Fibroblast of lung (primary cell): ENCODE data around the gene DMGDH. TPM values are rescaled to one million over a fixed set of nuclear protein-coding genes. Genes with fewer than 3 reads are reported as not detected.

Experiments used
- DNase-seq, 2 donors: peaks; one replicate each; pipeline versions ENCODE4 v3.0.0 to v3.0.0-alpha.2; 2010; ENCODE audit warnings: low read depth in 2 of 2
- H2AFZ ChIP-seq: 2 replicates; pipeline ENCODE4 v1.5.1; 2012; ENCODE audit warnings: low read length, control low read depth, inconsistent platforms
- H3K27ac ChIP-seq: 2 replicates; pipeline ENCODE4 v1.5.1; 2011; ENCODE audit warnings: low read length, control low read depth; ENCODE audit not compliant: insufficient read depth
- H3K27me3 ChIP-seq: 2 replicates; pipeline ENCODE4 v1.5.1; 2011; ENCODE audit warnings: mild to moderate bottlenecking, low read length; ENCODE audit not compliant: control insufficient read depth, insufficient read depth
- H3K36me3 ChIP-seq: 2 replicates; pipeline ENCODE4 v1.5.1; 2011; ENCODE audit warnings: low read length; ENCODE audit not compliant: control insufficient read depth, insufficient read depth
- H3K4me1 ChIP-seq: 2 replicates; pipeline ENCODE4 v1.5.1; 2011; ENCODE audit warnings: low read length; ENCODE audit not compliant: control insufficient read depth, insufficient read depth; ENCODE audit errors: extremely low read depth
- H3K4me2 ChIP-seq: 2 replicates; pipeline ENCODE4 v1.5.1; 2011; ENCODE audit warnings: low read length, control low read depth; ENCODE audit not compliant: insufficient read depth; ENCODE audit errors: extremely low read depth
- H3K4me3 ChIP-seq, 4 experiments: fragments of 200-600 bp in 1 of 4; sonication (generic) in 1 of 4; replicated peaks in 1 of 4; 2 replicates each; pipeline ENCODE4 v1.5.1; 2011 to 2016; ENCODE audit warnings: low read length in 4 of 4, low read depth in 3 of 4, mild to moderate bottlenecking in 3 of 4, control low read depth in 2 of 4, inconsistent platforms in 1 of 4, mixed read lengths in 1 of 4; ENCODE audit not compliant: insufficient read depth in 1 of 4; ENCODE audit errors: control extremely low read depth in 1 of 4
- H3K79me2 ChIP-seq: 2 replicates; pipeline ENCODE4 v1.5.1; 2012; ENCODE audit warnings: mild to moderate bottlenecking, low read length, inconsistent platforms; ENCODE audit not compliant: control insufficient read depth, insufficient read depth
- H3K9ac ChIP-seq: 2 replicates; pipeline ENCODE4 v1.5.1; 2011; ENCODE audit warnings: mild to moderate bottlenecking, low read length, control low read depth; ENCODE audit not compliant: insufficient read depth
- H3K9me3 ChIP-seq: 2 replicates; pipeline ENCODE4 v1.5.1; 2012; ENCODE audit warnings: low read depth, low read length; ENCODE audit not compliant: control insufficient read depth, insufficient read depth
- H4K20me1 ChIP-seq: 2 replicates; pipeline ENCODE4 v1.5.1; 2011; ENCODE audit warnings: low read length; ENCODE audit not compliant: control insufficient read depth, insufficient read depth; ENCODE audit errors: extremely low read depth
- EZH2 ChIP-seq: IDR thresholded peaks from 2 replicates; pipeline ENCODE4 v1.5.1; 2012; ENCODE audit warnings: low read length, control low read depth, mild to moderate bottlenecking; ENCODE audit errors: missing control alignments
- polyA plus RNA-seq, 2 donors: library from polyadenylated mRNA; depleted of rRNA in 1 of 2; stranded (reverse) in 1 of 2; unstranded in 1 of 2; fragments of >200 nt; gene quantifications; 2 replicates each; pipeline ENCODE4 v1.2.1, GENCODE V29; 2011 to 2012; ENCODE audit warnings: missing spikeins in 1 of 2
- total RNA-seq: library from RNA; depleted of rRNA; stranded (reverse); fragments of >200 nt; gene quantifications from 2 replicates; pipeline ENCODE4 v1.2.1, GENCODE V29; 2014
- TF ChIP-seq, protein P1 (sequence below), 2 donors: IDR thresholded peaks in 1 of 2; conservative IDR thresholded peaks in 1 of 2; 1 replicate in 1 of 2; 2 replicates in 1 of 2; pipeline ENCODE4 v1.5.1; 2011 to 2012; ENCODE audit warnings: low read length in 2 of 2, control low read depth in 1 of 2, inconsistent platforms in 1 of 2, low read depth in 1 of 2, mild to moderate bottlenecking in 1 of 2

The DMGDH gene
- total and polyA plus RNA-seq, 2 donors (not counting 1 experiment from before 2014, with no cell fraction given): 0.89 to 7.9 TPM

GRCh38 chr5:79031485-79031867, 38.0 kb downstream of the DMGDH start:
- no peak overlapping the region for H3K27ac ChIP-seq
- no peak overlapping the region for H3K9ac ChIP-seq
- no peaks in the 10 kb centered on the region for H3K36me3 ChIP-seq
- H3K4me2 ChIP-seq: no peak overlapping the region
- TF ChIP-seq EZH2: no peak
- TF ChIP-seq, protein P1, sequence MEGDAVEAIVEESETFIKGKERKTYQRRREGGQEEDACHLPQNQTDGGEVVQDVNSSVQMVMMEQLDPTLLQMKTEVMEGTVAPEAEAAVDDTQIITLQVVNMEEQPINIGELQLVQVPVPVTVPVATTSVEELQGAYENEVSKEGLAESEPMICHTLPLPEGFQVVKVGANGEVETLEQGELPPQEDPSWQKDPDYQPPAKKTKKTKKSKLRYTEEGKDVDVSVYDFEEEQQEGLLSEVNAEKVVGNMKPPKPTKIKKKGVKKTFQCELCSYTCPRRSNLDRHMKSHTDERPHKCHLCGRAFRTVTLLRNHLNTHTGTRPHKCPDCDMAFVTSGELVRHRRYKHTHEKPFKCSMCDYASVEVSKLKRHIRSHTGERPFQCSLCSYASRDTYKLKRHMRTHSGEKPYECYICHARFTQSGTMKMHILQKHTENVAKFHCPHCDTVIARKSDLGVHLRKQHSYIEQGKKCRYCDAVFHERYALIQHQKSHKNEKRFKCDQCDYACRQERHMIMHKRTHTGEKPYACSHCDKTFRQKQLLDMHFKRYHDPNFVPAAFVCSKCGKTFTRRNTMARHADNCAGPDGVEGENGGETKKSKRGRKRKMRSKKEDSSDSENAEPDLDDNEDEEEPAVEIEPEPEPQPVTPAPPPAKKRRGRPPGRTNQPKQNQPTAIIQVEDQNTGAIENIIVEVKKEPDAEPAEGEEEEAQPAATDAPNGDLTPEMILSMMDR (conservative IDR thresholded peaks at IDR 0.05 in 1 of 2, IDR thresholded peaks at IDR 0.05 in 1 of 2; ENCODE audit: low read depth in 1 of 2, low read length in 2 of 2): no peak
- no peaks in the 10 kb centered on the region for H4K20me1 ChIP-seq
- no peaks in the 10 kb centered on the region for H3K27me3 ChIP-seq
- DNase-seq: no peak
- no peaks in the 10 kb centered on the region for H3K4me1 ChIP-seq
- H3K4me3 ChIP-seq: no peak overlapping the region
- no peaks in the 10 kb centered on the region for H3K79me2 ChIP-seq
- H3K9me3 ChIP-seq: no peaks in the 10 kb centered on the region
- H2AFZ ChIP-seq: no peak overlapping the region

DNA sequence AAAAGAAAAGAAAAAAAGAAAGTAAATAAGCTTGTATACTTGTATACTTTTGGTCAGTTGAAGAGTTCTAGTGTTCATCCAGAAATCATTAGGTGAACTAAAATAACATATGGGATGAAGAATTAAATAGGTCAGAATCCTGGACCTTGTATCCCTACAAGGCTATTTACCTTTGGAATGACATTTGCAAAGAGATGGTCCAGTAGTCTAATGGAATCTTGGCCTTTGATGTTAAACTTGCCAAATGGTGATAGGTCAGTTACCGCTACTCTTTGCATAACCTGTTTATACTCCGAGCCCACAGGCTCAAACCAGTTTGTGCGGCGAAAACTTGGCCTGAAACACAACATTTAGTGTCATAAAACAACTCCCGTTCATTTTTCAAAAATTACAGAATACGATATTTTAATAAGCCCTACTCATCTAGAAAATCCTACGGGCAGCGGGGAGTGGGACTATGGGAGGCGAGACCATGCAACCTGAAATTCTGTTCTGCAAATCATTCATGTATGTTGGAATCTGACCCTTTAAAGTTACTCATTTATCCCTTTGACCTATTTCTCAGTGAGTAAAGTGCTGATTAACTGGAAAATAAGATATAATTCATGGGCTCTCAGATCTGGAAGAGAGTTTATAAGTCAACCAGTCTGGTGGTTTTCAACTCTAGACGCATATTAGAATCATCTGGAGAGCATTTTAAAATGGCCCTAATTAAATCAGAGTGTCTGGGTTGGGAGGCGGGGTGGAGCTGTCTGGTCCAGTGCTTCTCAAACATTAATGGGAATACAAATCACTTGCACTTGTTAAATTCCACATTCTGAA, 38.6 kb downstream of the DMGDH start:
- Histone ChIP-seq H2AFZ (no peak overlapping the region), H3K4me3 (no peak overlapping the region), H3K4me2 (no peak overlapping the region), H3K27me3 (no peaks in the 10 kb centered on the region), H3K4me1 (no peaks in the 10 kb centered on the region), H3K79me2 (no peaks in the 10 kb centered on the region), H3K9me3 (no peaks in the 10 kb centered on the region), H3K36me3 (no peaks in the 10 kb centered on the region), H3K27ac (no peak overlapping the region), H4K20me1 (no peaks in the 10 kb centered on the region), H3K9ac (no peak overlapping the region)
- DNase-seq: no peak
- no peak for TF ChIP-seq EZH2
- TF ChIP-seq, protein P1 (conservative IDR thresholded peaks at IDR 0.05 in 1 of 2, IDR thresholded peaks at IDR 0.05 in 1 of 2; ENCODE audit: low read depth in 1 of 2, low read length in 2 of 2): no peak

GRCh38 chr5:79025054-79025472, 44.4 kb downstream of the DMGDH start:
- peaks cover 5% of the 10 kb centered on the region for H3K4me1 ChIP-seq
- no peak overlapping the region for H3K9ac ChIP-seq
- H3K27ac ChIP-seq: no peak overlapping the region
- DNase-seq: peak; percentile 54 to 77
- no peaks in the 10 kb centered on the region for H3K36me3 ChIP-seq
- peak overlapping the region; percentile 91 for H2AFZ ChIP-seq
- H3K79me2 ChIP-seq: no peaks in the 10 kb centered on the region
- H3K4me3 ChIP-seq: peak overlapping the region; percentile 33 to 46 (median 43)
- H3K4me2 ChIP-seq: peak overlapping the region; percentile 91
- H4K20me1 ChIP-seq: no peaks in the 10 kb centered on the region
- no peak for TF ChIP-seq EZH2
- TF ChIP-seq, protein P1 (conservative IDR thresholded peaks at IDR 0.05 in 1 of 2, IDR thresholded peaks at IDR 0.05 in 1 of 2; ENCODE audit: low read depth in 1 of 2, low read length in 2 of 2): peak; percentile 87 to 96
- H3K9me3 ChIP-seq: no peaks in the 10 kb centered on the region
- no peaks in the 10 kb centered on the region for H3K27me3 ChIP-seq
